Spleen (tissue), 11 donors: ENCODE data around the gene ZNF718. TPM values are rescaled to one million over a fixed set of nuclear protein-coding genes. Genes with fewer than 3 reads are reported as not detected.
"Not testable (repeated sequence)": the region's sequence is repeated elsewhere in the genome, so short reads cannot be mapped to it uniquely, and the experiment has no call there.

Experiments used
- DNase-seq: peaks from one replicate; pipeline ENCODE4 v3.0.0-alpha.2; 2020
- H3K27ac ChIP-seq, 8 donors: fragments of 200-600 bp; sonication (generic) in 7 of 8; 1 replicate in 4 of 8; 2 replicates in 4 of 8; pipeline versions ENCODE4 v1.5.0 to v1.8.0; 2016 to 2021; ENCODE audit warnings: inconsistent platforms in 4 of 8, mild to moderate bottlenecking in 4 of 8, moderate library complexity in 1 of 8
- H3K27me3 ChIP-seq, 7 donors: fragments of 200-600 bp; sonication (generic) in 6 of 7; replicated peaks in 1 of 7; 1 replicate in 4 of 7; 2 replicates in 3 of 7; pipeline versions ENCODE4 v1.5.0 to v1.8.0; 2016 to 2021; ENCODE audit warnings: inconsistent platforms in 3 of 7, mild to moderate bottlenecking in 1 of 7
- H3K36me3 ChIP-seq, 6 donors: fragments of 200-600 bp; sonication (generic) in 5 of 6; 1 replicate in 4 of 6; 2 replicates in 2 of 6; pipeline versions ENCODE4 v1.5.0 to v1.8.0; 2016 to 2021; ENCODE audit warnings: inconsistent platforms in 2 of 6
- H3K4me1 ChIP-seq, 6 donors: fragments of 200-600 bp; sonication (generic) in 5 of 6; 1 replicate in 3 of 6; 2 replicates in 3 of 6; pipeline versions ENCODE4 v1.5.0 to v1.8.0; 2016 to 2021; ENCODE audit warnings: inconsistent platforms in 3 of 6
- H3K4me3 ChIP-seq, 8 donors: fragments of 200-600 bp; sonication (generic) in 7 of 8; 1 replicate in 4 of 8; 2 replicates in 4 of 8; pipeline versions ENCODE4 v1.5.0 to v1.8.0; 2016 to 2021; ENCODE audit warnings: inconsistent platforms in 4 of 8, mild to moderate bottlenecking in 4 of 8, moderate library complexity in 2 of 8
- H3K9me3 ChIP-seq, 8 donors: fragments of 200-600 bp; sonication (generic) in 7 of 8; 1 replicate in 4 of 8; 2 replicates in 4 of 8; pipeline versions ENCODE4 v1.5.0 to v1.8.0; 2016 to 2021; ENCODE audit warnings: inconsistent platforms in 4 of 8
- POLR2A ChIP-seq, 3 donors: fragments of 450-650 bp; IDR thresholded peaks; one replicate each; pipeline ENCODE4 v1.5.1; 2017; ENCODE audit warnings: antibody characterized with exemption in 3 of 3, mild to moderate bottlenecking in 1 of 3
- POLR2AphosphoS5 ChIP-seq, 3 donors: sonication (generic); formaldehyde crosslinking; IDR thresholded peaks; one replicate each; pipeline ENCODE4 v1.5.1; 2017; ENCODE audit warnings: antibody characterized with exemption in 3 of 3
- WGBS, 5 donors: extraction: QIAGEN DNeasy Blood & Tissue Kit in 3 of 5; methylation state at CpG; one replicate each; pipeline versions ENCODE4 v1.1.5 to v1.1.7; 2013 to 2018; 5-methylcytosine and 5-hydroxymethylcytosine counted together
- intact Hi-C: fragments of 100-400 bp; cut with DNase I; formaldehyde crosslinking; loops from one replicate; pipeline ENCODE4 v1.15.0; 2023; ENCODE audit warnings: low total_unique reads
- polyA plus RNA-seq, 3 donors: library from polyadenylated mRNA; stranded (reverse); fragments of 200-250 nt; gene quantifications; one replicate each; pipeline ENCODE4 v1.2.1, GENCODE V29; 2013
- total RNA-seq, 7 donors: library from RNA; depleted of rRNA in 3 of 7; stranded (reverse); fragments of >200 nt in 3 of 7; fragmentation: NEBNext Ultra II Directional in 4 of 7; extraction: Animal tissue kit (Norgen Biotek cat#: 25700) in 4 of 7; gene quantifications; one replicate each; pipeline versions ENCODE4 v1.1.0 to v1.2.1, GENCODE V29; 2016 to 2021
- TF ChIP-seq, protein P1 (sequence below), 11 experiments: fragments of 200-600 bp in 7 of 11; fragments of 450-650 bp in 4 of 11; sonication (generic) in 4 of 11; IDR thresholded peaks in 8 of 11; conservative IDR thresholded peaks in 3 of 11; 1 replicate in 7 of 11; 2 replicates in 4 of 11; pipeline versions ENCODE4 v1.4.0 to v1.8.0; 2016 to 2021; ENCODE audit warnings: antibody characterized with exemption in 11 of 11, inconsistent platforms in 4 of 11, mild to moderate bottlenecking in 1 of 11
- donor health status: healthy with polysubstance abuse.
- donor health status: DM: no; HTN: no; CAD: no; lungs with moderate emphysema.
- donor health status: DM: no; HTN: no; CAD: no.
- donor health status: Bipolar disorder and iron deficiency.
- donor health status: healthy.
- donor health status: DM: no; HTN: no; CAD: no.
- donor health status: DM: yes; HTN: yes; CAD: no.

The ZNF718 gene
- total and polyA plus RNA-seq, 10 donors = 1.0 to 22.0 (median 10.8) TPM

DNA sequence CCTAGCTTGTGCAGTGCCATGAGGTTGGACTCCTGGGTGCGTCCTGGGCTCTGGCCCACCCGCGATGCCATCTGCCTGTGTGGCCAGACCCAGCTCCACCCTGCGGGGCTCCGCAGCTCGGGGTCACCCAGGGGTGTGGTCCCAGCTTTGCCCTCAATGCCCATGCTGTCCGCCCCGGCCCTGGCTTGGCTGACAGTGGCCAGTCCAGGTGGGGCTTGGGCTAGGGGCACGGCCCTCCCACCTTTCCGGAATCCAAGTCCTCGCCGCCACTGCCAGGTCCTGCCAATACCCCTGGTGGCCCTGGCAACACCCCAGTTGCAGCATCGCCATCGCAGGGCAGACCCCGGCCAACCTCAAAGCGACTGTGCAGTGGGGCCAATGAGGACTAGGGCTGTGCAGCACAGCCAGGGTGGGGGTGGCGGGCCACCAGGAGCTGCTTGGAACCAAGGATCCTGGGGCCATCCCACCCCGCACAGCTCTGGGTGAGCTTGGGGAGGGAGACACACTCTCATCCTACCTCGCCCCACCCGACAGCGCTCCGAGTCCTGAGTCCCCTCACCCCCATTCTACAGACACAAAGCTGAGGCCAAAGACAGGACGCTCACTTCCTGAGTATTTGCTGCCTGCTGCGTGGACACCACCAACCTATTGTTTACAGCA, 80.9 kb downstream of the ZNF718 start:
- no peak overlapping the region for H3K27ac ChIP-seq
- TF ChIP-seq POLR2A (IDR thresholded peaks at IDR 0.05) (no peak), POLR2AphosphoS5 (IDR thresholded peaks at IDR 0.05) (no peak)
- TF ChIP-seq, protein P1, sequence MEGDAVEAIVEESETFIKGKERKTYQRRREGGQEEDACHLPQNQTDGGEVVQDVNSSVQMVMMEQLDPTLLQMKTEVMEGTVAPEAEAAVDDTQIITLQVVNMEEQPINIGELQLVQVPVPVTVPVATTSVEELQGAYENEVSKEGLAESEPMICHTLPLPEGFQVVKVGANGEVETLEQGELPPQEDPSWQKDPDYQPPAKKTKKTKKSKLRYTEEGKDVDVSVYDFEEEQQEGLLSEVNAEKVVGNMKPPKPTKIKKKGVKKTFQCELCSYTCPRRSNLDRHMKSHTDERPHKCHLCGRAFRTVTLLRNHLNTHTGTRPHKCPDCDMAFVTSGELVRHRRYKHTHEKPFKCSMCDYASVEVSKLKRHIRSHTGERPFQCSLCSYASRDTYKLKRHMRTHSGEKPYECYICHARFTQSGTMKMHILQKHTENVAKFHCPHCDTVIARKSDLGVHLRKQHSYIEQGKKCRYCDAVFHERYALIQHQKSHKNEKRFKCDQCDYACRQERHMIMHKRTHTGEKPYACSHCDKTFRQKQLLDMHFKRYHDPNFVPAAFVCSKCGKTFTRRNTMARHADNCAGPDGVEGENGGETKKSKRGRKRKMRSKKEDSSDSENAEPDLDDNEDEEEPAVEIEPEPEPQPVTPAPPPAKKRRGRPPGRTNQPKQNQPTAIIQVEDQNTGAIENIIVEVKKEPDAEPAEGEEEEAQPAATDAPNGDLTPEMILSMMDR (IDR thresholded peaks at IDR 0.05 in 8 of 11, conservative IDR thresholded peaks at IDR 0.05 in 3 of 11) = no peak
- WGBS, 5 donors = 93 to 98% (median 97%) methylated on average over 19 to 24 of the region's 24 CpGs
- no peaks in the 10 kb centered on the region for H3K27me3 ChIP-seq
- H3K9me3 ChIP-seq = peaks cover 21 to 99% (median 93%) of the 10 kb centered on the region in 8 donors
- peaks cover 0 to 5% (median 0%) of the 10 kb centered on the region in 6 donors for H3K4me1 ChIP-seq
- no peak overlapping the region for H3K4me3 ChIP-seq
- H3K36me3 ChIP-seq = peaks cover 0 to 41% (median 0%) of the 10 kb centered on the region in 6 donors
- no peak for DNase-seq
- intact Hi-C loops = no loop called here

DNA sequence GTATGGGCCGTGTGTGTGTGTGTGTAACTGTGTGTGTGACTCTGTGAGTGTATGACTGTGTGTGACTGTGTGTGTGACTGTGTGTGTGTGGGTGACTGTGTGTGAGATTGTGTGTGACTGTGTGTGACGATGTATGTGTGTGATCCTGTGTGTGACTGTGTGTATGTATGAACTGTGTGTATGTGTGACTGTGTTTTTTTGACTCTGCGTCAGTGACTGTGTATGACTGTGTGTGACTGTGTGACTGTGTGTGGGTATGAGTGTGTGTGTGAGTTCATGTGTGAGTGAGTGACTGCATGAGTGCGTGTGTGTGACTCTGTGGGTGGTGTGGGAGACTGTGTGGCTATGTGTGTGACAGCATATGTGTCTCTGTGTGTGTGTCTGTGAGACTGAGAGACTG, 81.8 kb downstream of the ZNF718 start:
- intact Hi-C loops = no loop called here
- 90 to 97% (median 96%) methylated on average over 4 of the region's 4 CpGs for WGBS, 5 donors

DNA sequence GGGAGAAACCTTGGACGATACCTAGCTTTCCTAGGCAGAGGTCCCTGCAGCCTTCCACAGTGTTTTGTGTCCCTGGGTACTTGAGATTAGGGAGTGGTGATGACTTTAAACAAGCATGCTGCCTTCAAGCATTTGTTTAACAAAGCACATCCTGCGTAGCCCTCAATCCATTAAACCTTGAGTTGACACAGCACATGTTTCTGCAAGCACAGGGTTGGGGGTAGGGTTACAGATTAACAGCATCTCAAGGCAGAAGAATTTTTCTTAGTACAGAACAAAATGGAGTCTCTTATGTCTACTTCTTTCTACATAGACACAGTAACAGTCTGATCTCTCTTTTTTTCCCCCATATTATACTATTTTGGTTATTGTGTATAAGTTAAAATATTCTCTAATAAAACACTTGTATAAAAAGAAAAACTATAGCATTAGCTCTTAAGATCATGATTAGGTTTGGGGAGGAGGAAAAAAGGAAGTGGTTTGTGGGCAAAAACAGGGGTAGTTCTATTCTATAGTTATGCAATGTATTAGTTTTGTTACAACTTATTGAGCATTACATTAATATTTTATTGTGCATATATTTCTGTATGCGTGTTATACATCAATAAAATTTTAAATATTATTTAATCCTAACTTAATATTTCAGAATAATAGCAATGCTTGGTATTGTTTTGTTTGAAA, 84.3 kb downstream of the ZNF718 start:
- intact Hi-C loops, DNase-seq, H3K27ac ChIP-seq, H3K27me3 ChIP-seq, H3K4me3 ChIP-seq: not testable (repeated sequence)
- Histone ChIP-seq H3K4me1 (peaks cover 0 to 26% (median 6%) of the 10 kb centered on the region in 6 donors), H3K9me3 (peaks cover 0 to 99% (median 90%) of the 10 kb centered on the region in 8 donors), H3K36me3 (peaks cover 0 to 20% (median 0%) of the 10 kb centered on the region in 6 donors)
- WGBS, 5 donors = 53 to 74% (median 56%) methylated on average over 3 of the region's 3 CpGs

More for the DNA sequence above, 81.8 kb downstream of the ZNF718 start:
- TF ChIP-seq, protein P1 (IDR thresholded peaks at IDR 0.05 in 8 of 11, conservative IDR thresholded peaks at IDR 0.05 in 3 of 11) = no peak
- no peak for TF ChIP-seq POLR2AphosphoS5 (IDR thresholded peaks at IDR 0.05)
- TF ChIP-seq POLR2A (IDR thresholded peaks at IDR 0.05) = no peak
- Histone ChIP-seq H3K4me3 (no peak overlapping the region), H3K4me1 (peaks cover 0 to 9% (median 0%) of the 10 kb centered on the region in 6 donors), H3K27ac (no peak overlapping the region), H3K27me3 (no peaks in the 10 kb centered on the region), H3K9me3 (peaks cover 20 to 99% (median 93%) of the 10 kb centered on the region in 8 donors), H3K36me3 (peaks cover 0 to 39% (median 0%) of the 10 kb centered on the region in 6 donors)
- DNase-seq = no peak

DNA sequence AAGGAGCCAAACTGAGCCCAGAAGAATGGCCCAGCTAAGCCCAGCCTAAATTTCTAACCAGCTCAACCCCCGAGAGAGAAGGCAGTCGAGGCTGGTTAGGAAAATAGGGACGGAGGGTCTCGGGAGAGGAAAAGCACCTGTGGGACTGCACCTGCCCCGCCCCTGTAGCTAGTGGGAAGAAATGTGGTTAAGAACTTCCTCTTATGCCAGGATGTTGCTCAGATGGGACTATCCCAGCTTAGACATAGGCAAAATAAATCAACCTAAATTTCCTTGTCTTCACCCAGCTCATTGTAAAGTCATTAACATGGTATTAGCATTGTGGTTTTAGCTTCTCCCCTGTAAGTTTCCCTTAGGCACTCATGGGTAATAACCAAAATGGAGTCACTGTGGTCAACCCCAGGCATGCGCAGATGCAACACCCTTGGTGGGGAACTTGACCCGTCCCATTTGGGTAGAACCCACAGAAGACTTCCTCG, 86.8 kb downstream of the ZNF718 start:
- DNase-seq = no peak
- H3K27me3 ChIP-seq = peaks cover 0 to 8% (median 0%) of the 10 kb centered on the region in 7 donors
- no peak overlapping the region for H3K4me3 ChIP-seq
- TF ChIP-seq, protein P1 (IDR thresholded peaks at IDR 0.05 in 8 of 11, conservative IDR thresholded peaks at IDR 0.05 in 3 of 11) = no peak
- TF ChIP-seq POLR2AphosphoS5 (IDR thresholded peaks at IDR 0.05) (no peak), POLR2A (IDR thresholded peaks at IDR 0.05) (no peak)
- intact Hi-C loops = no loop called here
- peaks cover 0 to 30% (median 9%) of the 10 kb centered on the region in 6 donors for H3K4me1 ChIP-seq
- WGBS, 5 donors = 27 to 46% (median 35%) methylated on average over 8 of the region's 8 CpGs
- H3K36me3 ChIP-seq = no peaks in the 10 kb centered on the region
- H3K27ac ChIP-seq = no peak overlapping the region
- peaks cover 0 to 98% (median 89%) of the 10 kb centered on the region in 8 donors for H3K9me3 ChIP-seq
